Measurements from ENCODE around the gene ADPRHL1.

DNA sequence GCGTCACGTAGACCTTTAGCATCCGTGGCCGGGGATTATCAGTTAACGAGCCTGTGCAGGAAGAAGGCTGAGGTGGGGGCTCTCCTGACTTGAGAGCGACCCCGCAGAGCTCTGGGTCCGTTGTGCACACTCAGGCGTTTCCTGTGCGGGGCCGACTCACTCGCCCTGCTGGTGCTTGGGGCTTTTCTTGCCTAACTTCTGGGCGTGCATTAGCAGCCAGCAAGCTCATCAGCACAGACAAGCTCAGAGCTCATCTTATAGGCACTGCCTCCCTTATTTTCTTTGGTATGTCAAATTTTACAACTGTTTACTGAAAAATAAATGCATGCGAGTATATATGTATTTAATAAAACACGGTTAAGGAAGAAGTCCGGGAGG, 23.7 kb downstream of the ADPRHL1 start:
- TF ChIP-seq, protein P1, sequence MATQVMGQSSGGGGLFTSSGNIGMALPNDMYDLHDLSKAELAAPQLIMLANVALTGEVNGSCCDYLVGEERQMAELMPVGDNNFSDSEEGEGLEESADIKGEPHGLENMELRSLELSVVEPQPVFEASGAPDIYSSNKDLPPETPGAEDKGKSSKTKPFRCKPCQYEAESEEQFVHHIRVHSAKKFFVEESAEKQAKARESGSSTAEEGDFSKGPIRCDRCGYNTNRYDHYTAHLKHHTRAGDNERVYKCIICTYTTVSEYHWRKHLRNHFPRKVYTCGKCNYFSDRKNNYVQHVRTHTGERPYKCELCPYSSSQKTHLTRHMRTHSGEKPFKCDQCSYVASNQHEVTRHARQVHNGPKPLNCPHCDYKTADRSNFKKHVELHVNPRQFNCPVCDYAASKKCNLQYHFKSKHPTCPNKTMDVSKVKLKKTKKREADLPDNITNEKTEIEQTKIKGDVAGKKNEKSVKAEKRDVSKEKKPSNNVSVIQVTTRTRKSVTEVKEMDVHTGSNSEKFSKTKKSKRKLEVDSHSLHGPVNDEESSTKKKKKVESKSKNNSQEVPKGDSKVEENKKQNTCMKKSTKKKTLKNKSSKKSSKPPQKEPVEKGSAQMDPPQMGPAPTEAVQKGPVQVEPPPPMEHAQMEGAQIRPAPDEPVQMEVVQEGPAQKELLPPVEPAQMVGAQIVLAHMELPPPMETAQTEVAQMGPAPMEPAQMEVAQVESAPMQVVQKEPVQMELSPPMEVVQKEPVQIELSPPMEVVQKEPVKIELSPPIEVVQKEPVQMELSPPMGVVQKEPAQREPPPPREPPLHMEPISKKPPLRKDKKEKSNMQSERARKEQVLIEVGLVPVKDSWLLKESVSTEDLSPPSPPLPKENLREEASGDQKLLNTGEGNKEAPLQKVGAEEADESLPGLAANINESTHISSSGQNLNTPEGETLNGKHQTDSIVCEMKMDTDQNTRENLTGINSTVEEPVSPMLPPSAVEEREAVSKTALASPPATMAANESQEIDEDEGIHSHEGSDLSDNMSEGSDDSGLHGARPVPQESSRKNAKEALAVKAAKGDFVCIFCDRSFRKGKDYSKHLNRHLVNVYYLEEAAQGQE (IDR thresholded peaks at IDR 0.05; ENCODE audit: low read depth): no peak
- TF ChIP-seq FOXM1 (IDR thresholded peaks at IDR 0.05; ENCODE audit: borderline replicate concordance, low read depth) (no peak), NFIC (IDR thresholded peaks at IDR 0.05) (no peak), CEBPB (IDR thresholded peaks at IDR 0.05) (no peak), RAD21 (IDR thresholded peaks at IDR 0.05; ENCODE audit: low read depth) (no peak)
